Breast epithelium (tissue), 3 donors: Measurements from ENCODE around the gene IFT57.

Experiments
- POLR2A ChIP-seq: fragments of 450-650 bp; IDR thresholded peaks from one replicate; pipeline ENCODE4 v1.6.1; 2016; ENCODE audit warnings: antibody characterized with exemption, mild to moderate bottlenecking, moderate library complexity
- TF ChIP-seq, protein P1 (sequence below), 3 donors: fragments of 450-650 bp; IDR thresholded peaks; one replicate each; pipeline ENCODE4 v1.5.1; 2016 to 2017; ENCODE audit warnings: antibody characterized with exemption in 3 of 3, mild to moderate bottlenecking in 3 of 3, moderate library complexity in 3 of 3

- TF ChIP-seq, protein P1, sequence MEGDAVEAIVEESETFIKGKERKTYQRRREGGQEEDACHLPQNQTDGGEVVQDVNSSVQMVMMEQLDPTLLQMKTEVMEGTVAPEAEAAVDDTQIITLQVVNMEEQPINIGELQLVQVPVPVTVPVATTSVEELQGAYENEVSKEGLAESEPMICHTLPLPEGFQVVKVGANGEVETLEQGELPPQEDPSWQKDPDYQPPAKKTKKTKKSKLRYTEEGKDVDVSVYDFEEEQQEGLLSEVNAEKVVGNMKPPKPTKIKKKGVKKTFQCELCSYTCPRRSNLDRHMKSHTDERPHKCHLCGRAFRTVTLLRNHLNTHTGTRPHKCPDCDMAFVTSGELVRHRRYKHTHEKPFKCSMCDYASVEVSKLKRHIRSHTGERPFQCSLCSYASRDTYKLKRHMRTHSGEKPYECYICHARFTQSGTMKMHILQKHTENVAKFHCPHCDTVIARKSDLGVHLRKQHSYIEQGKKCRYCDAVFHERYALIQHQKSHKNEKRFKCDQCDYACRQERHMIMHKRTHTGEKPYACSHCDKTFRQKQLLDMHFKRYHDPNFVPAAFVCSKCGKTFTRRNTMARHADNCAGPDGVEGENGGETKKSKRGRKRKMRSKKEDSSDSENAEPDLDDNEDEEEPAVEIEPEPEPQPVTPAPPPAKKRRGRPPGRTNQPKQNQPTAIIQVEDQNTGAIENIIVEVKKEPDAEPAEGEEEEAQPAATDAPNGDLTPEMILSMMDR (IDR thresholded peaks at IDR 0.05), result no peak
- TF ChIP-seq POLR2A, result no peak
These were observed 87.7 kb downstream of the IFT57 start for GRCh38 chr3:108134555-108134880.
